Activated T-cell treated with anti-CD3 and anti-CD28 coated beads for 48 hours (primary cell): ENCODE data around the gene FAM171A1.

Experiments
- DNase-seq: peaks from one replicate; pipeline ENCODE4 v3.0.0-alpha.2; 2020; ENCODE audit warnings: low read depth

Gene FAM171A1

GRCh38 chr10:15244635-15245197 is 126.4 kb downstream of the FAM171A1 start:
- no peak for DNase-seq

GRCh38 chr10:15242261-15242840 is 128.7 kb downstream of the FAM171A1 start:
- DNase-seq, result no peak

- no peak for DNase-seq
Measured at GRCh38 chr10:15241306-15241705, 129.8 kb downstream of the FAM171A1 start.

- no peak for DNase-seq
Measured at GRCh38 chr10:15238555-15239335, 132.3 kb downstream of the FAM171A1 start.

- DNase-seq, result no peak
Measured at GRCh38 chr10:15237351-15237750, 133.7 kb downstream of the FAM171A1 start.

- DNase-seq, result no peak
Measured at GRCh38 chr10:15236340-15236739, 134.7 kb downstream of the FAM171A1 start.

- no peak for DNase-seq
Measured at GRCh38 chr10:15232279-15232678, 138.8 kb downstream of the FAM171A1 start.

- DNase-seq, result no peak
Measured at GRCh38 chr10:15231426-15231825, 139.7 kb downstream of the FAM171A1 start.

GRCh38 chr10:15230257-15230656 is 140.8 kb downstream of the FAM171A1 start:
- no peak for DNase-seq

GRCh38 chr10:15229268-15229667 is 141.8 kb downstream of the FAM171A1 start:
- DNase-seq, result no peak

- DNase-seq, result no peak
Measured at GRCh38 chr10:15228426-15228825, 142.7 kb downstream of the FAM171A1 start.

GRCh38 chr10:15227611-15228372 is 143.3 kb downstream of the FAM171A1 start:
- no peak for DNase-seq

GRCh38 chr10:15225511-15225910 is 145.6 kb downstream of the FAM171A1 start:
- DNase-seq, result no peak

- DNase-seq, result no peak
Measured at GRCh38 chr10:15224948-15225347, 146.1 kb downstream of the FAM171A1 start.

GRCh38 chr10:15223174-15223573 is 147.9 kb downstream of the FAM171A1 start:
- no peak for DNase-seq

- no peak for DNase-seq
Measured at GRCh38 chr10:15222511-15222910, 148.6 kb downstream of the FAM171A1 start.

GRCh38 chr10:15220445-15220844 is 150.6 kb downstream of the FAM171A1 start:
- DNase-seq, result no peak

- no peak for DNase-seq
Measured at GRCh38 chr10:15216700-15217099, 154.4 kb downstream of the FAM171A1 start.

GRCh38 chr10:15214237-15214636 is 156.9 kb downstream of the FAM171A1 start:
- no peak for DNase-seq

GRCh38 chr10:15213461-15213861 is 157.6 kb downstream of the FAM171A1 start:
- no peak for DNase-seq

GRCh38 chr10:15211464-15211979 is 159.6 kb downstream of the FAM171A1 start:
- DNase-seq, result peak; percentile 3

GRCh38 chr10:15210521-15210920 is 160.6 kb downstream of the FAM171A1 start:
- no peak for DNase-seq
